ENCODE data around the gene PRDX2. TPM values are rescaled to one million over a fixed set of nuclear protein-coding genes. Genes with fewer than 3 reads are reported as not detected.
"Not testable (repeated sequence)": the region's sequence is repeated elsewhere in the genome, so short reads cannot be mapped to it uniquely, and the experiment has no call there.

The PRDX2 gene
- total and polyA plus RNA-seq, 2 of the 4 experiments (the other 2 are of a cell fraction): 371 to 378 TPM

GRCh38 chr19:12847159-12848139 is 45.8 kb upstream of the PRDX2 start (continued):
- TF ChIP-seq USF2 (IDR thresholded peaks at IDR 0.05; ENCODE audit: low read depth, low read length) (peak; percentile 73), NFE2L2 (IDR thresholded peaks at IDR 0.05; ENCODE audit: low read depth, low read length) (no peak), RAD21 (IDR thresholded peaks at IDR 0.05; ENCODE audit: low read length) (peak; percentile 96)

- BruUV-seq (replicated peaks); H3K36me3 ChIP-seq (ENCODE audit: control insufficient read depth, insufficient read depth, low read length); H3K9me3 ChIP-seq (ENCODE audit: control insufficient read depth, insufficient read depth, low read length); H3K4ac ChIP-seq (ENCODE audit: low read depth, low read length); H3K14ac ChIP-seq (replicated peaks; ENCODE audit: low read depth, low read length); H2BK120ac ChIP-seq (ENCODE audit: low read depth, low read length); H4K20me1 ChIP-seq (ENCODE audit: insufficient read depth, low read length); ATAC-seq (ENCODE audit: low read depth); H3K9ac ChIP-seq (ENCODE audit: low read depth, low read length); H4K5ac ChIP-seq (ENCODE audit: low read depth, low read length); DNase-seq; in situ Hi-C loops (cut with MboI; ENCODE audit: low sequenced_read_pairs); POLR2A ChIA-PET (ENCODE audit: unreplicated experiment); H2AFZ ChIP-seq (replicated peaks; ENCODE audit: low read length, poor library complexity); H3K4me2 ChIP-seq (ENCODE audit: low read depth, low read length); H3K23ac ChIP-seq (ENCODE audit: low read depth, low read length); H2AK9ac ChIP-seq (replicated peaks; ENCODE audit: low read depth, low read length, poor library complexity); H3K56ac ChIP-seq (ENCODE audit: extremely low read depth, insufficient read depth, low read length); H2AK5ac ChIP-seq (ENCODE audit: low read depth, low read length); H3K27ac ChIP-seq (ENCODE audit: insufficient read depth, low read length); H3K4me3 ChIP-seq (ENCODE audit: insufficient read depth, low read depth, low read length); H4K91ac ChIP-seq (ENCODE audit: insufficient read depth, low read depth, low read length); H3K4me1 ChIP-seq (ENCODE audit: control insufficient read depth, insufficient read depth, low read length); H2BK20ac ChIP-seq (ENCODE audit: low read depth, low read length); H3K18ac ChIP-seq (ENCODE audit: low read depth, low read length); H2BK5ac ChIP-seq (ENCODE audit: low read depth, low read length, poor library complexity, severe bottlenecking); H3K79me1 ChIP-seq (ENCODE audit: low read depth in 1 of 2, low read length in 2 of 2); H3K9me1 ChIP-seq (ENCODE audit: insufficient read depth, low read length); dilution Hi-C loops (cut with HindIII; ENCODE audit: low sequenced_read_pairs, unreplicated experiment); H2BK15ac ChIP-seq (ENCODE audit: low read depth, low read length); H4K8ac ChIP-seq (ENCODE audit: low read depth in 2 of 2, low read length in 2 of 2): not testable (repeated sequence)
- CTCF ChIA-PET: interaction anchor here (0.7 to 4.2 kb wide), 9 partner anchors 9 to 173 kb away, joined by 3 to 35 read pairs (median 5); partner anchors contain the start of genes PRDX2, RTBDN and THSD8
- intact Hi-C loops (cut with micrococcal nuclease): loop anchor here (1.0 to 2.0 kb wide), 2 partner anchors 80 to 170 kb away; no protein-coding TSS in a partner anchor
- peaks cover 10% of the 10 kb centered on the region; the same call in 1 of the 2 replicates for H3K27me3 ChIP-seq (ENCODE audit: control insufficient read depth, insufficient read depth, low read length)
- no CpG with 5 or more reads among the region's 7 CpGs for WGBS, 2 experiments (ENCODE audit: extremely low coverage in 2 of 2, insufficient read length in 1 of 2)
Observed at GRCh38 chr19:12846613-12847012, 45.0 kb upstream of the PRDX2 start.
